HepG2 (cell line): Measurements from ENCODE around the gene CPHXL. TPM values are rescaled to one million over a fixed set of nuclear protein-coding genes. Genes with fewer than 3 reads are reported as not detected.

Experiments used
- ATAC-seq: fragments of 200-7000 bp; cut with Tn5 transposase; 3 replicates; pipeline ENCODE4 v1.9.1; 2020; ENCODE audit warnings: mild to moderate bottlenecking, moderate library complexity
- BruUV-seq: library from RNA; stranded (reverse); fragments of 400-500 nt; replicated peaks from 2 replicates; lab custom pipeline; 2021; lab: Mats Ljungman, UMichigan
- CTCF ChIA-PET: fragments of 300-600 bp; formaldehyde crosslinking; extraction: SDS; loops from one replicate; lab custom pipeline; 2021; ENCODE audit warnings: low total read pairs, inconsistent platforms, low intra/inter-chr PET ratio; lab: Yijun Ruan, JAX
- POLR2A ChIA-PET: fragments of 350-600 bp; sonication (Branson Sonifier 250); formaldehyde crosslinking; loops from one replicate; lab custom pipeline; 2020; ENCODE audit warnings: antibody characterized with exemption, inconsistent platforms; lab: Yijun Ruan, JAX
- DNase-seq: peaks from one replicate; pipeline ENCODE4 v3.0.0-alpha.2; 2015; ENCODE audit warnings: low spot score
- FAIRE-seq: peaks from 3 replicates; lab custom pipeline; 2011; peaks lifted over from hg19 to GRCh38; lab: Jason Lieb, UNC
- H2AFZ ChIP-seq: one replicate; pipeline ENCODE4 v1.6.1; 2011; ENCODE audit warnings: low read length, inconsistent platforms
- H3K27ac ChIP-seq: fragments of 300-600 bp; 3 replicates; pipeline ENCODE4 v1.8.0; 2011; ENCODE audit warnings: mixed run types, mild to moderate bottlenecking, mixed read lengths, low read length, inconsistent platforms; ENCODE audit not compliant: insufficient read depth; ENCODE audit errors: extremely low read length
- H3K27me3 ChIP-seq, 2 experiments: fragments of 200-600 bp in 1 of 2; 2 replicates in 1 of 2; 3 replicates in 1 of 2; pipeline versions ENCODE4 v1.6.0 to v1.8.0; 2011; ENCODE audit warnings: low read length in 2 of 2, mild to moderate bottlenecking in 2 of 2, moderate library complexity in 2 of 2, inconsistent platforms in 1 of 2; ENCODE audit not compliant: insufficient read depth in 2 of 2, control insufficient read depth in 1 of 2
- H3K36me3 ChIP-seq, 2 experiments: fragments of 200-600 bp in 1 of 2; replicated peaks in 1 of 2; 2 replicates in 1 of 2; 3 replicates in 1 of 2; pipeline versions ENCODE4 v1.5.1 to v1.8.0; 2011; ENCODE audit warnings: low read length in 2 of 2, inconsistent platforms in 1 of 2; ENCODE audit not compliant: insufficient read depth in 2 of 2, control insufficient read depth in 1 of 2
- H3K4me1 ChIP-seq: 2 replicates; pipeline ENCODE4 v1.5.1; 2012; ENCODE audit warnings: low read length, inconsistent platforms; ENCODE audit not compliant: insufficient read depth
- H3K4me2 ChIP-seq: 2 replicates; pipeline ENCODE4 v1.6.0; 2011; ENCODE audit warnings: low read depth, low read length, inconsistent platforms
- H3K4me3 ChIP-seq, 3 experiments: fragments of 200-600 bp in 1 of 3; sonication (generic), shearing (Covaris generic) in 1 of 3; replicated peaks in 1 of 3; 2 replicates each; pipeline ENCODE4 v1.5.1; 2011 to 2016; ENCODE audit warnings: low read length in 3 of 3, inconsistent platforms in 2 of 3, low read depth in 2 of 3, mild to moderate bottlenecking in 2 of 3, control low read depth in 1 of 3, mixed read lengths in 1 of 3; ENCODE audit not compliant: insufficient read depth in 1 of 3
- H3K79me2 ChIP-seq: one replicate; pipeline ENCODE4 v1.6.1; 2011; ENCODE audit warnings: low read length, inconsistent platforms; ENCODE audit not compliant: insufficient read depth
- H3K9ac ChIP-seq: 2 replicates; pipeline ENCODE4 v1.6.0; 2011; ENCODE audit warnings: mild to moderate bottlenecking, low read depth, low read length, inconsistent platforms; ENCODE audit not compliant: insufficient read depth
- H3K9me3 ChIP-seq: 2 replicates; pipeline ENCODE4 v1.5.1; 2012; ENCODE audit warnings: mild to moderate bottlenecking, low read length
- H4K20me1 ChIP-seq: 2 replicates; pipeline ENCODE4 v1.6.0; 2011; ENCODE audit warnings: inconsistent platforms, mild to moderate bottlenecking, low read length, moderate library complexity; ENCODE audit not compliant: insufficient read depth
- PATZ1 ChIP-seq: sonication (generic); formaldehyde crosslinking; IDR thresholded peaks from 2 replicates; pipeline ENCODE4 v1.4.0; 2020; ENCODE audit warnings: missing genetic modification reagents
- RBFOX2 ChIP-seq: fragments of 200-400 bp; formaldehyde crosslinking; IDR thresholded peaks from 2 replicates; pipeline ENCODE4 v1.6.1; 2017; ENCODE audit warnings: low read depth, mild to moderate bottlenecking, low read length
- ZFP36 ChIP-seq: fragments of 150-350 bp; IDR thresholded peaks from 2 replicates; pipeline ENCODE4 v1.6.1; 2018; ENCODE audit warnings: borderline replicate concordance, low read length, low read depth; ENCODE audit not compliant: partially characterized antibody
- ZNF572 ChIP-seq: sonication (generic); formaldehyde crosslinking; IDR thresholded peaks from 2 replicates; pipeline ENCODE4 v1.5.1; 2020; ENCODE audit warnings: mild to moderate bottlenecking, missing genetic modification reagents
- ZNF724P ChIP-seq: sonication (generic); formaldehyde crosslinking; IDR thresholded peaks from 2 replicates; pipeline ENCODE4 v1.8.0; 2022; ENCODE audit warnings: missing genetic modification reagents, borderline replicate concordance
- WGBS: methylation state at CpG from one replicate; pipeline ENCODE4 v1.1.6; 2017; ENCODE audit warnings: low lambda C conversion rate; 5-methylcytosine and 5-hydroxymethylcytosine counted together
- in situ Hi-C: cut with HindIII; loops from 2 replicates; pipeline ENCODE4 v1.10.0; 2017; ENCODE audit warnings: low pct_unique_long_range_greater_than_20kb; ENCODE audit not compliant: extremely low pct_ligation_motif_present
- intact Hi-C: fragments of 100-400 bp; cut with micrococcal nuclease; formaldehyde crosslinking; loops from one replicate; pipeline ENCODE4 v1.10.0; 2022; ENCODE audit not compliant: unreplicated experiment
- polyA plus RNA-seq, 8 experiments: library from polyadenylated mRNA; depleted of rRNA in 3 of 8; stranded (reverse) in 7 of 8; unstranded in 1 of 8; fragments of >200 nt; fragmentation: Illumina TruSeq in 4 of 8; extraction: Trizol in 4 of 8; gene quantifications; 2 replicates each; pipeline versions ENCODE4 v1.2.1 to v1.2.3, GENCODE V29; 2011 to 2016; ENCODE audit warnings: low read depth in 4 of 8, missing spikeins in 1 of 8, mixed read lengths in 1 of 8; ENCODE audit not compliant: insufficient read depth in 1 of 8
- total RNA-seq, 5 experiments: library from RNA; depleted of rRNA; stranded (reverse); fragments of >200 nt; fragmentation: Illumina TruSeq; extraction: Trizol; gene quantifications; 2 replicates each; pipeline ENCODE4 v1.2.3, GENCODE V29; 2016; ENCODE audit warnings: low read depth in 1 of 5
- TF ChIP-seq, protein P1 (sequence below): sonication (generic); formaldehyde crosslinking; IDR thresholded peaks from 2 replicates; pipeline ENCODE4 v1.5.1; 2020; ENCODE audit warnings: mild to moderate bottlenecking, missing genetic modification reagents

The CPHXL gene
- total and polyA plus RNA-seq, 2 of the 13 experiments (the other 11 are each of a cell fraction or from before 2014, with no cell fraction given), result not detected

DNA sequence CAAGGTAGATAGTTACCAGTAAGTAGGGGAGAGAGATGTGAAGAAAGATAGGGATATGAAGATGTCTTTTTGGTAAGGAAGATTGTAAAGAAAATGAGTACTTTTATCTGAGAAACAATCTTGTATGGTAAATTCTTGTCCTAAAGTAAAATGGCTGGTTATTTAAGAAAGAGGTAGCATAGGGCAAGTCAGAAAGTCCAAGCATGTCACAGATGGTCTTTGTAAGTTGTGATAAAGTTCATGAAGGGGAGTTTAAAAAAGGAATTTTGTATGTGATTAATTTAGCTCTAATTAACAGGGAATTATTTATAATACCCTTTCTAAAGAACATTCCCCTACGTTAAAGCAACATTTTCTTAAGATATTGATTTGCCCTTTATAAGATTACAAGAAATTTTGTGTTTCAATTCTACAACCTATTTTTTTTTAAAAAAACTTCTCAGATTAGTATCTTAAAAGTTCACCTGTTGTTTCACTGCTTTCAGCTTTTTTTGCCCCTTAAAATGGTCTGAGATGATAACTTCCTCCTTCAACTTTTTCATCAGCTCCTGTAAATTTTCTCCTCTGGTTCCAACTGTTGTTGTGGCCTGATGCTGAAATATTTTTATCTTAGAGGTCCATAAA is 16.2 kb upstream of the CPHXL start:
- Histone ChIP-seq H3K9ac (no peak overlapping the region), H3K27ac (no peak overlapping the region), H3K4me1 (no peaks in the 10 kb centered on the region), H4K20me1 (no peaks in the 10 kb centered on the region), H3K9me3 (peaks cover 52% of the 10 kb centered on the region), H3K27me3 (no peaks in the 10 kb centered on the region), H3K79me2 (no peaks in the 10 kb centered on the region), H3K4me2 (no peak overlapping the region), H3K36me3 (no peaks in the 10 kb centered on the region), H2AFZ (no peak overlapping the region), H3K4me3 (no peak overlapping the region)
- CTCF ChIA-PET, result no interaction called here
- in situ Hi-C loops, result no loop called here
- peak; percentile 85 for TF ChIP-seq ZFP36
- TF ChIP-seq PATZ1 (CRISPR knock-in tag), result no peak
- no peak for TF ChIP-seq ZNF572 (CRISPR knock-in tag)
- TF ChIP-seq RBFOX2, result no peak
- TF ChIP-seq, protein P1, sequence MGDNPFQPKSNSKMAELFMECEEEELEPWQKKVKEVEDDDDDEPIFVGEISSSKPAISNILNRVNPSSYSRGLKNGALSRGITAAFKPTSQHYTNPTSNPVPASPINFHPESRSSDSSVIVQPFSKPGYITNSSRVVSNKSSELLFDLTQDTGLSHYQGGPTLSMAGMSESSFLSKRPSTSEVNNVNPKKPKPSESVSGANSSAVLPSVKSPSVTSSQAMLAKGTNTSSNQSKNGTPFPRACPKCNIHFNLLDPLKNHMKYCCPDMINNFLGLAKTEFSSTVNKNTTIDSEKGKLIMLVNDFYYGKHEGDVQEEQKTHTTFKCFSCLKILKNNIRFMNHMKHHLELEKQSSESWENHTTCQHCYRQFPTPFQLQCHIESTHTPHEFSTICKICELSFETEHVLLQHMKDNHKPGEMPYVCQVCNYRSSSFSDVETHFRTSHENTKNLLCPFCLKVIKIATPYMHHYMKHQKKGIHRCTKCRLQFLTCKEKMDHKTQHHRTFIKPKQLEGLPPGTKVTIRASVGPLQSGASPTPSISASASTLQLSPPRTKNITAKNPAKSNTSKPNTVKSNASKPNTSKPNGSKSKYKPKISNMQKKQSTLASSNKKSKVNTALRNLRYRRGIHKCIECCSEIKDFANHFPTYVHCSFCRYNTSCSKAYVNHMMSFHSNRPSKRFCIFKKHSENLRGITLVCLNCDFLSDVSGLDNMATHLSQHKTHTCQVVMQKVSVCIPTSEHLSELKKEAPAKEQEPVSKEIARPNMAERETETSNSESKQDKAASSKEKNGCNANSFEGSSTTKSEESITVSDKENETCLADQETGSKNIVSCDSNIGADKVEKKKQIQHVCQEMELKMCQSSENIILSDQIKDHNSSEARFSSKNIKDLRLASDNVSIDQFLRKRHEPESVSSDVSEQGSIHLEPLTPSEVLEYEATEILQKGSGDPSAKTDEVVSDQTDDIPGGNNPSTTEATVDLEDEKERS (CRISPR knock-in tag), result peak; percentile 55; the same call in 1 of the 2 replicates
- peak; percentile 86; the same call in 1 of the 2 replicates for TF ChIP-seq ZNF724P (CRISPR knock-in tag)
- 2% methylated on average over 1 of the region's 1 CpG for WGBS
- POLR2A ChIA-PET, result no interaction called here
- no peak for DNase-seq
- no TSS peak for BruUV-seq
- ATAC-seq, result no peak
- intact Hi-C loops, result no loop called here
- FAIRE-seq, result no peak
